Measurements from ENCODE around the gene METRNL. TPM values are rescaled to one million over a fixed set of nuclear protein-coding genes. Genes with fewer than 3 reads are reported as not detected.

The METRNL gene
- total RNA-seq, 1 donor from 2014 or later: 47.1 TPM

- H3K27me3 Mint-ChIP-seq (ENCODE audit: unreplicated experiment): peaks cover 5% of the 10 kb centered on the region
- H3K9me3 Mint-ChIP-seq (ENCODE audit: unreplicated experiment): peaks cover 4% of the 10 kb centered on the region
- peaks cover 5% of the 10 kb centered on the region for H3K4me1 Mint-ChIP-seq (ENCODE audit: low read depth, unreplicated experiment)
- H3K36me3 Mint-ChIP-seq (ENCODE audit: unreplicated experiment): no peaks in the 10 kb centered on the region
- no peak overlapping the region for H3K4me3 Mint-ChIP-seq (ENCODE audit: unreplicated experiment)
- no peak for DNase-seq
- no peak for TF ChIP-seq CTCF (IDR thresholded peaks at IDR 0.05; ENCODE audit: partially characterized antibody, unreplicated experiment)
- no peak overlapping the region for H3K27ac Mint-ChIP-seq (ENCODE audit: unreplicated experiment)
Measured at GRCh38 chr17:83069571-83069906, 9.9 kb upstream of the METRNL start.

- Mint-ChIP-seq H3K4me3 (ENCODE audit: unreplicated experiment) (no peak overlapping the region), H3K27me3 (ENCODE audit: unreplicated experiment) (peaks cover 5% of the 10 kb centered on the region), H3K9me3 (ENCODE audit: unreplicated experiment) (peaks cover 4% of the 10 kb centered on the region), H3K27ac (ENCODE audit: unreplicated experiment) (no peak overlapping the region), H3K36me3 (ENCODE audit: unreplicated experiment) (no peaks in the 10 kb centered on the region), H3K4me1 (ENCODE audit: low read depth, unreplicated experiment) (peaks cover 5% of the 10 kb centered on the region)
- TF ChIP-seq CTCF (IDR thresholded peaks at IDR 0.05; ENCODE audit: partially characterized antibody, unreplicated experiment): no peak
- DNase-seq: no peak
Measured at GRCh38 chr17:83069931-83070742, 9.3 kb upstream of the METRNL start.

- peaks cover 5% of the 10 kb centered on the region for H3K27me3 Mint-ChIP-seq (ENCODE audit: unreplicated experiment)
- H3K27ac Mint-ChIP-seq (ENCODE audit: unreplicated experiment): no peak overlapping the region
- TF ChIP-seq CTCF (IDR thresholded peaks at IDR 0.05; ENCODE audit: partially characterized antibody, unreplicated experiment): no peak
- no peak for DNase-seq
- peaks cover 5% of the 10 kb centered on the region for H3K4me1 Mint-ChIP-seq (ENCODE audit: low read depth, unreplicated experiment)
- peaks cover 4% of the 10 kb centered on the region for H3K9me3 Mint-ChIP-seq (ENCODE audit: unreplicated experiment)
- H3K36me3 Mint-ChIP-seq (ENCODE audit: unreplicated experiment): no peaks in the 10 kb centered on the region
- no peak overlapping the region for H3K4me3 Mint-ChIP-seq (ENCODE audit: unreplicated experiment)
Measured at GRCh38 chr17:83070800-83071341, 8.5 kb upstream of the METRNL start.

- Mint-ChIP-seq H3K27ac (ENCODE audit: unreplicated experiment) (no peak overlapping the region), H3K4me3 (ENCODE audit: unreplicated experiment) (no peak overlapping the region), H3K4me1 (ENCODE audit: low read depth, unreplicated experiment) (peaks cover 5% of the 10 kb centered on the region), H3K9me3 (ENCODE audit: unreplicated experiment) (peaks cover 4% of the 10 kb centered on the region), H3K27me3 (ENCODE audit: unreplicated experiment) (peaks cover 7% of the 10 kb centered on the region), H3K36me3 (ENCODE audit: unreplicated experiment) (no peaks in the 10 kb centered on the region)
- no peak for TF ChIP-seq CTCF (IDR thresholded peaks at IDR 0.05; ENCODE audit: partially characterized antibody, unreplicated experiment)
- DNase-seq: no peak
Measured at GRCh38 chr17:83071365-83071764, 8.0 kb upstream of the METRNL start.

GRCh38 chr17:83071966-83072562, 7.3 kb upstream of the METRNL start:
- H3K4me1 Mint-ChIP-seq (ENCODE audit: low read depth, unreplicated experiment): peaks cover 5% of the 10 kb centered on the region
- peak overlapping the region; percentile 52 for H3K27ac Mint-ChIP-seq (ENCODE audit: unreplicated experiment)
- peaks cover 4% of the 10 kb centered on the region for H3K9me3 Mint-ChIP-seq (ENCODE audit: unreplicated experiment)
- no peak for DNase-seq
- H3K27me3 Mint-ChIP-seq (ENCODE audit: unreplicated experiment): peaks cover 9% of the 10 kb centered on the region
- TF ChIP-seq CTCF (IDR thresholded peaks at IDR 0.05; ENCODE audit: partially characterized antibody, unreplicated experiment): no peak
- no peaks in the 10 kb centered on the region for H3K36me3 Mint-ChIP-seq (ENCODE audit: unreplicated experiment)
- H3K4me3 Mint-ChIP-seq (ENCODE audit: unreplicated experiment): no peak overlapping the region

Measured in glutamatergic neuron (in vitro differentiated cells).